ENCODE data around the gene TPX2.

Gene TPX2

GRCh38 chr20:31758521-31758920 is 19.4 kb downstream of the TPX2 start:
- no peaks in the 10 kb centered on the region for H3K27me3 ChIP-seq (ENCODE audit: control insufficient read depth, insufficient read depth, low read length)
- no peaks in the 10 kb centered on the region for H3K9me3 ChIP-seq (ENCODE audit: control insufficient read depth, low read depth, low read length)
- no peaks in the 10 kb centered on the region for H3K4me1 ChIP-seq (ENCODE audit: control insufficient read depth, low read depth, low read length)
- no peak overlapping the region for H3K4me3 ChIP-seq (ENCODE audit: low read length)
- no peak overlapping the region for H3K27ac ChIP-seq (ENCODE audit: low read length)
- no peak overlapping the region for H3K9ac ChIP-seq (ENCODE audit: low read length)
- peaks cover 39% of the 10 kb centered on the region for H3K36me3 ChIP-seq (ENCODE audit: control insufficient read depth, low read depth, low read length)

- no peak overlapping the region for H3K4me3 ChIP-seq (ENCODE audit: low read length)
- no peak overlapping the region for H3K9ac ChIP-seq (ENCODE audit: low read length)
- H3K27ac ChIP-seq (ENCODE audit: low read length), result no peak overlapping the region
- H3K27me3 ChIP-seq (ENCODE audit: control insufficient read depth, insufficient read depth, low read length), result no peaks in the 10 kb centered on the region
- H3K9me3 ChIP-seq (ENCODE audit: control insufficient read depth, low read depth, low read length), result no peaks in the 10 kb centered on the region
- peaks cover 39% of the 10 kb centered on the region for H3K36me3 ChIP-seq (ENCODE audit: control insufficient read depth, low read depth, low read length)
- H3K4me1 ChIP-seq (ENCODE audit: control insufficient read depth, low read depth, low read length), result no peaks in the 10 kb centered on the region
Observed at GRCh38 chr20:31758991-31759390, 19.9 kb downstream of the TPX2 start.

- H3K4me3 ChIP-seq (ENCODE audit: low read length), result no peak overlapping the region
- no peak overlapping the region for H3K9ac ChIP-seq (ENCODE audit: low read length)
- H3K27ac ChIP-seq (ENCODE audit: low read length), result no peak overlapping the region
- no peaks in the 10 kb centered on the region for H3K4me1 ChIP-seq (ENCODE audit: control insufficient read depth, low read depth, low read length)
- no peaks in the 10 kb centered on the region for H3K9me3 ChIP-seq (ENCODE audit: control insufficient read depth, low read depth, low read length)
- H3K27me3 ChIP-seq (ENCODE audit: control insufficient read depth, insufficient read depth, low read length), result no peaks in the 10 kb centered on the region
- H3K36me3 ChIP-seq (ENCODE audit: control insufficient read depth, low read depth, low read length), result peaks cover 43% of the 10 kb centered on the region
Observed at GRCh38 chr20:31759836-31760518, 20.9 kb downstream of the TPX2 start.

GRCh38 chr20:31760519-31761240 is 21.6 kb downstream of the TPX2 start:
- Histone ChIP-seq H3K4me3 (ENCODE audit: low read length) (no peak overlapping the region), H3K4me1 (ENCODE audit: control insufficient read depth, low read depth, low read length) (no peaks in the 10 kb centered on the region), H3K9me3 (ENCODE audit: control insufficient read depth, low read depth, low read length) (no peaks in the 10 kb centered on the region), H3K27ac (ENCODE audit: low read length) (no peak overlapping the region), H3K27me3 (ENCODE audit: control insufficient read depth, insufficient read depth, low read length) (no peaks in the 10 kb centered on the region), H3K36me3 (ENCODE audit: control insufficient read depth, low read depth, low read length) (peaks cover 50% of the 10 kb centered on the region), H3K9ac (ENCODE audit: low read length) (no peak overlapping the region)

- Histone ChIP-seq H3K9ac (ENCODE audit: low read length) (no peak overlapping the region), H3K4me3 (ENCODE audit: low read length) (no peak overlapping the region), H3K9me3 (ENCODE audit: control insufficient read depth, low read depth, low read length) (no peaks in the 10 kb centered on the region), H3K36me3 (ENCODE audit: control insufficient read depth, low read depth, low read length) (peaks cover 66% of the 10 kb centered on the region), H3K27ac (ENCODE audit: low read length) (no peak overlapping the region), H3K4me1 (ENCODE audit: control insufficient read depth, low read depth, low read length) (no peaks in the 10 kb centered on the region), H3K27me3 (ENCODE audit: control insufficient read depth, insufficient read depth, low read length) (no peaks in the 10 kb centered on the region)
Observed at GRCh38 chr20:31764641-31765305, 25.7 kb downstream of the TPX2 start.

GRCh38 chr20:31767805-31768204 is 28.7 kb downstream of the TPX2 start:
- no peak overlapping the region for H3K4me3 ChIP-seq (ENCODE audit: low read length)
- no peaks in the 10 kb centered on the region for H3K4me1 ChIP-seq (ENCODE audit: control insufficient read depth, low read depth, low read length)
- H3K9me3 ChIP-seq (ENCODE audit: control insufficient read depth, low read depth, low read length), result no peaks in the 10 kb centered on the region
- no peaks in the 10 kb centered on the region for H3K27me3 ChIP-seq (ENCODE audit: control insufficient read depth, insufficient read depth, low read length)
- no peak overlapping the region for H3K27ac ChIP-seq (ENCODE audit: low read length)
- H3K36me3 ChIP-seq (ENCODE audit: control insufficient read depth, low read depth, low read length), result peaks cover 71% of the 10 kb centered on the region
- no peak overlapping the region for H3K9ac ChIP-seq (ENCODE audit: low read length)

- Histone ChIP-seq H3K9ac (ENCODE audit: low read length) (no peak overlapping the region), H3K27ac (ENCODE audit: low read length) (no peak overlapping the region), H3K36me3 (ENCODE audit: control insufficient read depth, low read depth, low read length) (peaks cover 82% of the 10 kb centered on the region), H3K4me3 (ENCODE audit: low read length) (no peak overlapping the region), H3K27me3 (ENCODE audit: control insufficient read depth, insufficient read depth, low read length) (no peaks in the 10 kb centered on the region), H3K9me3 (ENCODE audit: control insufficient read depth, low read depth, low read length) (no peaks in the 10 kb centered on the region), H3K4me1 (ENCODE audit: control insufficient read depth, low read depth, low read length) (no peaks in the 10 kb centered on the region)
Observed at GRCh38 chr20:31769681-31770080, 30.6 kb downstream of the TPX2 start.

- Histone ChIP-seq H3K9ac (ENCODE audit: low read length) (no peak overlapping the region), H3K9me3 (ENCODE audit: control insufficient read depth, low read depth, low read length) (no peaks in the 10 kb centered on the region), H3K27ac (ENCODE audit: low read length) (no peak overlapping the region), H3K4me3 (ENCODE audit: low read length) (no peak overlapping the region), H3K36me3 (ENCODE audit: control insufficient read depth, low read depth, low read length) (peaks cover 77% of the 10 kb centered on the region), H3K4me1 (ENCODE audit: control insufficient read depth, low read depth, low read length) (no peaks in the 10 kb centered on the region), H3K27me3 (ENCODE audit: control insufficient read depth, insufficient read depth, low read length) (no peaks in the 10 kb centered on the region)
Observed at GRCh38 chr20:31770243-31770642, 31.2 kb downstream of the TPX2 start.

- no peaks in the 10 kb centered on the region for H3K4me1 ChIP-seq (ENCODE audit: control insufficient read depth, low read depth, low read length)
- no peak overlapping the region for H3K27ac ChIP-seq (ENCODE audit: low read length)
- H3K4me3 ChIP-seq (ENCODE audit: low read length), result no peak overlapping the region
- H3K9ac ChIP-seq (ENCODE audit: low read length), result no peak overlapping the region
- H3K9me3 ChIP-seq (ENCODE audit: control insufficient read depth, low read depth, low read length), result no peaks in the 10 kb centered on the region
- no peaks in the 10 kb centered on the region for H3K27me3 ChIP-seq (ENCODE audit: control insufficient read depth, insufficient read depth, low read length)
- H3K36me3 ChIP-seq (ENCODE audit: control insufficient read depth, low read depth, low read length), result peaks cover 76% of the 10 kb centered on the region
Observed at GRCh38 chr20:31774408-31774807, 35.3 kb downstream of the TPX2 start.

GRCh38 chr20:31780839-31781238 is 41.7 kb downstream of the TPX2 start:
- Histone ChIP-seq H3K4me1 (ENCODE audit: control insufficient read depth, low read depth, low read length) (peaks cover 5% of the 10 kb centered on the region), H3K4me3 (ENCODE audit: low read length) (no peak overlapping the region), H3K36me3 (ENCODE audit: control insufficient read depth, low read depth, low read length) (peaks cover 80% of the 10 kb centered on the region), H3K27me3 (ENCODE audit: control insufficient read depth, insufficient read depth, low read length) (no peaks in the 10 kb centered on the region), H3K9ac (ENCODE audit: low read length) (no peak overlapping the region), H3K9me3 (ENCODE audit: control insufficient read depth, low read depth, low read length) (no peaks in the 10 kb centered on the region), H3K27ac (ENCODE audit: low read length) (no peak overlapping the region)

- H3K4me3 ChIP-seq (ENCODE audit: low read length), result no peak overlapping the region
- H3K27ac ChIP-seq (ENCODE audit: low read length), result no peak overlapping the region
- H3K4me1 ChIP-seq (ENCODE audit: control insufficient read depth, low read depth, low read length), result peaks cover 5% of the 10 kb centered on the region
- H3K27me3 ChIP-seq (ENCODE audit: control insufficient read depth, insufficient read depth, low read length), result no peaks in the 10 kb centered on the region
- no peaks in the 10 kb centered on the region for H3K9me3 ChIP-seq (ENCODE audit: control insufficient read depth, low read depth, low read length)
- H3K36me3 ChIP-seq (ENCODE audit: control insufficient read depth, low read depth, low read length), result peaks cover 85% of the 10 kb centered on the region
- no peak overlapping the region for H3K9ac ChIP-seq (ENCODE audit: low read length)
Observed at GRCh38 chr20:31781945-31782344, 42.9 kb downstream of the TPX2 start.
